ENCODE data around the gene KCNG2.

DNA sequence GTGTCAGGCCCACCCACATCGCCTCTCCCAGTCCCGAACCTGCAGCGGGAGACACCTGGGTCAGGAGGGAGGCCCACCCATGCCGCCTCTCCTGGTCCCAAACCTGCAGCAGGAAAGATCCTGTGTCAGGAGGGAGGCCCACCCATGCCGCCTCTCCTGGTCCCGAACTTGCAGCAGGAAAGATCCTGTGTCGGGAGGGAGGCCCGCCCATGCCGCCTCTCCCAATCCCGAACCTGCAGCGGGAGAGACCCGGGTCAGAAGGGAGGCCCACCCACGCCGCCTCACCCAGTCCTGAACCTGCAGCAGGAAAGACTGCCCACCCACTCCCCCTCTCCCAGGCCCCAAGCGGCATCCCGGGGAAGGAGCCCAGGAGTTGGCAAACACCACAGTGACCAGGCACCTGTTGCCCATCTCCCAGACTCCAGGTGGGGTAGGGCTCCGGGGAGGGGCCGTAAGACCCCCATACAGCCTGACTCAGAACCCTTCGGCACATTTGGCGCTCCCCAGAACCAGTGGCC is 145.9 kb downstream of the KCNG2 start:
- TF ChIP-seq, protein P1, sequence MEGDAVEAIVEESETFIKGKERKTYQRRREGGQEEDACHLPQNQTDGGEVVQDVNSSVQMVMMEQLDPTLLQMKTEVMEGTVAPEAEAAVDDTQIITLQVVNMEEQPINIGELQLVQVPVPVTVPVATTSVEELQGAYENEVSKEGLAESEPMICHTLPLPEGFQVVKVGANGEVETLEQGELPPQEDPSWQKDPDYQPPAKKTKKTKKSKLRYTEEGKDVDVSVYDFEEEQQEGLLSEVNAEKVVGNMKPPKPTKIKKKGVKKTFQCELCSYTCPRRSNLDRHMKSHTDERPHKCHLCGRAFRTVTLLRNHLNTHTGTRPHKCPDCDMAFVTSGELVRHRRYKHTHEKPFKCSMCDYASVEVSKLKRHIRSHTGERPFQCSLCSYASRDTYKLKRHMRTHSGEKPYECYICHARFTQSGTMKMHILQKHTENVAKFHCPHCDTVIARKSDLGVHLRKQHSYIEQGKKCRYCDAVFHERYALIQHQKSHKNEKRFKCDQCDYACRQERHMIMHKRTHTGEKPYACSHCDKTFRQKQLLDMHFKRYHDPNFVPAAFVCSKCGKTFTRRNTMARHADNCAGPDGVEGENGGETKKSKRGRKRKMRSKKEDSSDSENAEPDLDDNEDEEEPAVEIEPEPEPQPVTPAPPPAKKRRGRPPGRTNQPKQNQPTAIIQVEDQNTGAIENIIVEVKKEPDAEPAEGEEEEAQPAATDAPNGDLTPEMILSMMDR (IDR thresholded peaks at IDR 0.05; ENCODE audit: low read depth, low read length): no peak
- no peak for TF ChIP-seq EZH2phosphoT487 (IDR thresholded peaks at IDR 0.05; ENCODE audit: low read depth)
